K562 (cell line): ENCODE data around the gene PRSS21. TPM values are rescaled to one million over a fixed set of nuclear protein-coding genes. Genes with fewer than 3 reads are reported as not detected.

Experiments used
- ATAC-seq: fragments of 200-7000 bp; cut with Tn5 transposase; 3 replicates; pipeline ENCODE4 v1.9.1; 2020; ENCODE audit warnings: moderate library complexity
- BruUV-seq: library from RNA; stranded (reverse); fragments of 400-500 nt; replicated peaks from 2 replicates; lab custom pipeline; 2021; lab: Mats Ljungman, UMichigan
- CTCF ChIA-PET: fragments of 300-600 bp; formaldehyde crosslinking; extraction: SDS; loops from one replicate; lab custom pipeline; 2021; ENCODE audit warnings: low intra/inter-chr PET ratio; lab: Yijun Ruan, JAX
- POLR2A ChIA-PET: fragments of 300-600, 350-650 bp; sonication (Branson Sonifier 250); formaldehyde crosslinking; extraction: SDS; loops from one replicate; lab custom pipeline; 2021; ENCODE audit warnings: antibody characterized with exemption, inconsistent platforms; lab: Yijun Ruan, JAX
- DNase-seq, 4 experiments: peaks; one replicate each; pipeline versions ENCODE4 v3.0.0 to v3.0.0-alpha.2; 2011 to 2018; ENCODE audit warnings: low spot score in 3 of 4, mixed read lengths in 3 of 4; ENCODE audit errors: extremely low read depth in 1 of 4
- FAIRE-seq: peaks from 2 replicates; lab custom pipeline; 2011; peaks lifted over from hg19 to GRCh38; lab: Jason Lieb, UNC
- H2AFZ ChIP-seq: 2 replicates; pipeline ENCODE4 v1.6.0; 2011; ENCODE audit warnings: low read depth, low read length, control low read depth, inconsistent platforms
- H3K27ac ChIP-seq: fragments of 200-600 bp; 3 replicates; pipeline ENCODE4 v1.8.0; 2011; ENCODE audit warnings: low read depth, mild to moderate bottlenecking, control low read depth, inconsistent platforms, low read length, moderate library complexity, mixed read lengths; ENCODE audit errors: extremely low read depth
- H3K27me3 ChIP-seq, 2 experiments: fragments of 300-600 bp in 1 of 2; 2 replicates in 1 of 2; 3 replicates in 1 of 2; pipeline versions ENCODE4 v1.6.0 to v1.8.0; 2011; ENCODE audit warnings: inconsistent platforms in 2 of 2, low read length in 2 of 2, mild to moderate bottlenecking in 1 of 2, mixed read lengths in 1 of 2, moderate library complexity in 1 of 2; ENCODE audit not compliant: control insufficient read depth in 2 of 2, insufficient read depth in 2 of 2
- H3K36me3 ChIP-seq: fragments of 300-600 bp; 3 replicates; pipeline ENCODE4 v1.8.0; 2011; ENCODE audit warnings: mild to moderate bottlenecking, low read length, inconsistent platforms; ENCODE audit not compliant: control insufficient read depth, insufficient read depth
- H3K4me1 ChIP-seq, 2 experiments: fragments of 200-600 bp in 1 of 2; replicated peaks in 1 of 2; 2 replicates in 1 of 2; 3 replicates in 1 of 2; pipeline versions ENCODE4 v1.5.1 to v1.8.0; 2011; ENCODE audit warnings: inconsistent platforms in 2 of 2, low read length in 2 of 2, mild to moderate bottlenecking in 1 of 2, mixed read lengths in 1 of 2, moderate library complexity in 1 of 2; ENCODE audit not compliant: control insufficient read depth in 2 of 2, insufficient read depth in 2 of 2
- H3K4me2 ChIP-seq: 2 replicates; pipeline ENCODE4 v1.6.1; 2011; ENCODE audit warnings: low read length, control low read depth, inconsistent platforms, mixed read lengths; ENCODE audit not compliant: insufficient read depth
- H3K4me3 ChIP-seq: fragments of 200-600 bp; sonication (generic), shearing (Covaris generic); 2 replicates; pipeline ENCODE4 v1.5.1; 2016; ENCODE audit warnings: control low read depth, inconsistent platforms
- H3K79me2 ChIP-seq: fragments of 200-600 bp; 3 replicates; pipeline ENCODE4 v1.8.0; 2011; ENCODE audit warnings: low read length, inconsistent platforms; ENCODE audit not compliant: control insufficient read depth, insufficient read depth
- H3K9ac ChIP-seq, 2 experiments: 2 replicates each; pipeline versions ENCODE4 v1.6.0 to v1.6.1; 2011; ENCODE audit warnings: low read depth in 2 of 2, low read length in 2 of 2, control low read depth in 1 of 2, inconsistent platforms in 1 of 2, mild to moderate bottlenecking in 1 of 2, mixed read lengths in 1 of 2; ENCODE audit not compliant: insufficient read depth in 1 of 2
- H3K9me1 ChIP-seq: one replicate; pipeline ENCODE4 v1.6.0; 2011; ENCODE audit warnings: inconsistent platforms, mild to moderate bottlenecking, low read length, moderate library complexity; ENCODE audit not compliant: control insufficient read depth, insufficient read depth
- H3K9me3 ChIP-seq: replicated peaks from 2 replicates; pipeline ENCODE4 v1.5.1; 2011; ENCODE audit warnings: low read depth, low read length, inconsistent platforms; ENCODE audit not compliant: control insufficient read depth, insufficient read depth
- H4K20me1 ChIP-seq: replicated peaks from 2 replicates; pipeline ENCODE4 v1.6.1; 2011; ENCODE audit warnings: low read length, inconsistent platforms, mixed read lengths; ENCODE audit not compliant: control insufficient read depth, insufficient read depth
- FOXA3 ChIP-seq, 2 experiments: fragments of 450-650 bp in 1 of 2; sonication (generic) in 1 of 2; formaldehyde crosslinking; IDR thresholded peaks in 1 of 2; conservative IDR thresholded peaks in 1 of 2; 2 replicates each; pipeline versions ENCODE4 v1.4.0 to v1.8.0; 2020 to 2022; ENCODE audit warnings: mild to moderate bottlenecking in 2 of 2, missing genetic modification reagents in 1 of 2
- FOXO4 ChIP-seq: fragments of 450-650 bp; formaldehyde crosslinking; IDR thresholded peaks from 2 replicates; pipeline ENCODE4 v1.4.0; 2020; ENCODE audit warnings: mild to moderate bottlenecking, moderate library complexity
- MTA1 ChIP-seq: fragments of 450-650 bp; IDR thresholded peaks from 2 replicates; pipeline ENCODE4 v1.6.1; 2017; ENCODE audit warnings: borderline replicate concordance
- NFIC ChIP-seq: fragments of 450-650 bp; IDR thresholded peaks from 2 replicates; pipeline ENCODE4 v1.6.1; 2017; ENCODE audit warnings: mild to moderate bottlenecking, inconsistent platforms
- NR1H2 ChIP-seq: sonication (generic); formaldehyde crosslinking; IDR thresholded peaks from 2 replicates; pipeline ENCODE4 v1.4.0; 2020; ENCODE audit warnings: mild to moderate bottlenecking, missing genetic modification reagents
- NR3C1 ChIP-seq: sonication (generic); formaldehyde crosslinking; IDR thresholded peaks from 2 replicates; pipeline ENCODE4 v1.8.1; 2022; ENCODE audit warnings: missing genetic modification reagents
- RREB1 ChIP-seq: fragments of 250-450 bp; sonication (Bioruptor Pico); IDR thresholded peaks from 2 replicates; pipeline ENCODE4 v1.4.0; 2020
- SMAD1 ChIP-seq: fragments of 150-350 bp; IDR thresholded peaks from 2 replicates; pipeline ENCODE4 v1.6.1; 2014; ENCODE audit warnings: low read length, low read depth; ENCODE audit not compliant: partially characterized antibody
- SUPT5H ChIP-seq: fragments of 450-650 bp; IDR thresholded peaks from 2 replicates; pipeline ENCODE4 v1.6.1; 2016
- ZNF280B ChIP-seq: fragments of 250-450 bp; sonication (Bioruptor Pico); IDR thresholded peaks from 2 replicates; pipeline ENCODE4 v1.5.1; 2021; ENCODE audit warnings: mild to moderate bottlenecking
- WGBS: fragments of 100-300 bp; shearing (Covaris generic); methylation state at CpG from one replicate; pipeline ENCODE4 v1.1.6; 2016; ENCODE audit warnings: low coverage, mixed read lengths; ENCODE audit not compliant: insufficient coverage; ENCODE audit errors: missing lambda C conversion rate; 5-methylcytosine and 5-hydroxymethylcytosine counted together
- in situ Hi-C: fragments of 300-500 bp; cut with MboI; formaldehyde crosslinking; loops from 4 replicates; pipeline ENCODE4 v1.15.0; 2018; ENCODE audit warnings: inconsistent platforms, mixed read lengths
- intact Hi-C: fragments of 100-400 bp; cut with micrococcal nuclease; formaldehyde crosslinking; loops from 2 replicates; pipeline ENCODE4 v1.14.2; 2022
- polyA plus RNA-seq, 8 experiments: library from polyadenylated mRNA; depleted of rRNA in 4 of 8; stranded (reverse) in 5 of 8; unstranded in 3 of 8; fragments of >200 nt; fragmentation: Nextera tagmentation in 2 of 8; fragmentation: Illumina TruSeq in 1 of 8; extraction: Ambion mirVana in 2 of 8; extraction: Trizol in 1 of 8; gene quantifications; 2 replicates each; pipeline versions ENCODE4 v1.2.1 to v1.2.3, GENCODE V29; 2011 to 2014; ENCODE audit warnings: inconsistent platforms in 1 of 8, missing spikeins in 1 of 8
- total RNA-seq, 7 experiments: library from RNA; depleted of rRNA in 6 of 7; stranded (reverse); fragments of >200 nt in 6 of 7; fragmentation: Illumina TruSeq in 2 of 7; extraction: Trizol in 2 of 7; gene quantifications; 2 replicates each; pipeline versions ENCODE4 v1.2.1 to v1.2.3, GENCODE V29; 2011 to 2021; ENCODE audit warnings: low replicate concordance in 1 of 7

Gene PRSS21
- total and polyA plus RNA-seq, 9 of the 15 experiments (the other 6 are each of a cell fraction or from before 2014, with no cell fraction given), result 12.1 to 121 (median 61.3) TPM

- ATAC-seq (no peak), FAIRE-seq (no peak), DNase-seq (no peak)
- Histone ChIP-seq H2AFZ (no peak overlapping the region), H3K4me2 (no peak overlapping the region), H3K9me3 (peaks cover 4% of the 10 kb centered on the region; the same call in 1 of the 2 replicates), H3K27ac (no peak overlapping the region), H3K4me3 (no peak overlapping the region), H4K20me1 (no peaks in the 10 kb centered on the region), H3K9me1 (no peaks in the 10 kb centered on the region), H3K79me2 (no peaks in the 10 kb centered on the region), H3K36me3 (no peaks in the 10 kb centered on the region), H3K4me1 (no peaks in the 10 kb centered on the region; a peak in 1 of 5 replicates), H3K27me3 (peaks cover 4 to 38% of the 10 kb centered on the region in 2 experiments; a peak in 4 of 5 replicates), H3K9ac (no peak overlapping the region)
- ChIA-PET POLR2A (no interaction called here), CTCF (no interaction called here)
- intact Hi-C loops (no loop called here), in situ Hi-C loops (no loop called here)
- BruUV-seq, result no TSS peak
- TF ChIP-seq NR3C1 (CRISPR knock-in tag) (no peak), SMAD1 (no peak), SUPT5H (no peak), MTA1 (no peak), NR1H2 (CRISPR knock-in tag) (no peak), RREB1 (CRISPR knock-in tag) (no peak), FOXO4 (CRISPR knock-in tag) (no peak), NFIC (no peak), ZNF280B (no peak), FOXA3 (CRISPR knock-in tag; conservative IDR thresholded peaks at IDR 0.05 in 1 of 2, IDR thresholded peaks at IDR 0.05 in 1 of 2) (no peak)
- WGBS, result 0% methylated on average over 4 of the region's 4 CpGs
Measured at GRCh38 chr16:2804728-2805127, 12.3 kb upstream of the PRSS21 start.
